ENCODE data around the gene PCDH9.

- TF ChIP-seq CTCF (conservative IDR thresholded peaks at IDR 0.05; ENCODE audit: low read depth, low read length) (no peak), POLR2A (IDR thresholded peaks at IDR 0.05; ENCODE audit: low read depth, low read length) (no peak), RCOR1 (IDR thresholded peaks at IDR 0.05; ENCODE audit: insufficient replicate concordance, low read length) (no peak), FOS (IDR thresholded peaks at IDR 0.05; ENCODE audit: low read depth, low read length) (no peak), USF2 (IDR thresholded peaks at IDR 0.05; ENCODE audit: low read depth, low read length) (no peak), SMC3 (IDR thresholded peaks at IDR 0.05; ENCODE audit: low read depth, low read length) (no peak), CEBPB (IDR thresholded peaks at IDR 0.05; ENCODE audit: low read depth, low read length) (no peak), NFE2L2 (IDR thresholded peaks at IDR 0.05; ENCODE audit: low read depth, low read length) (no peak)
These were observed 159.8 kb downstream of the PCDH9 start for GRCh38 chr13:67070306-67070705.

Data from IMR-90 (cell line).